WTC11 (cell line): ENCODE measurements around the gene LZTS2. TPM values are rescaled to one million over a fixed set of nuclear protein-coding genes. Genes with fewer than 3 reads are reported as not detected.

Experiments used
- ATAC-seq: fragments of 200-7000 bp; cut with Tn5 transposase; 2 replicates; pipeline ENCODE4 v1.10.0; 2021; ENCODE audit warnings: mild to moderate bottlenecking, moderate library complexity
- CTCF ChIA-PET: fragments of 300-600 bp; sonication (Branson Sonifier 250); formaldehyde crosslinking; loops from one replicate; lab custom pipeline; 2021; ENCODE audit warnings: antibody characterized with exemption; lab: Charles Lee
- POLR2A ChIA-PET: fragments of 350-600 bp; sonication (Branson Sonifier 250); formaldehyde crosslinking; loops from one replicate; lab custom pipeline; 2021; ENCODE audit warnings: antibody characterized with exemption; lab: Charles Lee
- DNase-seq: peaks from one replicate; pipeline ENCODE4 v3.0.0; 2021; ENCODE audit warnings: low spot score
- H3K27ac Mint-ChIP-seq: 2 replicates; pipeline ENCODE4 v1.8.0; 2021; ENCODE audit warnings: mixed read lengths
- H3K27me3 Mint-ChIP-seq: 2 replicates; pipeline ENCODE4 v1.8.0; 2021; ENCODE audit warnings: low read depth, mild to moderate bottlenecking, moderate library complexity, mixed read lengths
- H3K36me3 Mint-ChIP-seq: 2 replicates; pipeline ENCODE4 v1.8.0; 2021; ENCODE audit warnings: mixed read lengths
- H3K4me1 Mint-ChIP-seq: 2 replicates; pipeline ENCODE4 v1.8.0; 2022; ENCODE audit warnings: mixed read lengths
- H3K4me3 Mint-ChIP-seq: 2 replicates; pipeline ENCODE4 v1.8.0; 2021; ENCODE audit warnings: mild to moderate bottlenecking, moderate library complexity, mixed read lengths
- H3K9me3 Mint-ChIP-seq: 2 replicates; pipeline ENCODE4 v1.8.0; 2021; ENCODE audit warnings: mixed read lengths
- EMX1 ChIP-seq: fragments of 250-450 bp; sonication (Bioruptor Pico); IDR thresholded peaks from 2 replicates; pipeline ENCODE4 v1.8.0; 2021; ENCODE audit warnings: mild to moderate bottlenecking
- FOXJ3 ChIP-seq: sonication (generic); formaldehyde crosslinking; IDR thresholded peaks from 2 replicates; pipeline ENCODE4 v1.9.0; 2021; ENCODE audit warnings: missing genetic modification reagents, mild to moderate bottlenecking, borderline replicate concordance
- FOXK1 ChIP-seq: sonication (generic); formaldehyde crosslinking; IDR thresholded peaks from 2 replicates; pipeline ENCODE4 v1.8.0; 2022; ENCODE audit warnings: mild to moderate bottlenecking, moderate library complexity, missing genetic modification reagents
- GRHL2 ChIP-seq: fragments of 250-450 bp; sonication (Bioruptor Pico); IDR thresholded peaks from 2 replicates; pipeline ENCODE4 v1.8.0; 2022; ENCODE audit warnings: mild to moderate bottlenecking, moderate library complexity; ENCODE audit not compliant: insufficient replicate concordance, severe bottlenecking
- JAZF1 ChIP-seq: fragments of 250-450 bp; sonication (Bioruptor Pico); IDR thresholded peaks from 2 replicates; pipeline ENCODE4 v1.9.0; 2021; ENCODE audit warnings: moderate library complexity, mild to moderate bottlenecking, inconsistent platforms
- KAT7 ChIP-seq: sonication (generic); formaldehyde crosslinking; IDR thresholded peaks from 2 replicates; pipeline ENCODE4 v1.8.1; 2023; ENCODE audit warnings: missing genetic modification reagents, mild to moderate bottlenecking, borderline replicate concordance
- NFYB ChIP-seq: sonication (generic); formaldehyde crosslinking; conservative IDR thresholded peaks from 2 replicates; pipeline ENCODE4 v1.8.0; 2022; ENCODE audit warnings: low read depth, missing genetic modification reagents
- NR1H2 ChIP-seq: sonication (generic); formaldehyde crosslinking; IDR thresholded peaks from 2 replicates; pipeline ENCODE4 v1.9.0; 2021; ENCODE audit warnings: mild to moderate bottlenecking, moderate library complexity, missing genetic modification reagents
- NR2C2 ChIP-seq: sonication (generic); formaldehyde crosslinking; IDR thresholded peaks from 2 replicates; pipeline ENCODE4 v1.8.0; 2022; ENCODE audit warnings: mild to moderate bottlenecking, missing genetic modification reagents
- PRRX2 ChIP-seq: fragments of 250-450 bp; sonication (Bioruptor Pico); IDR thresholded peaks from 2 replicates; pipeline ENCODE4 v1.8.0; 2021; ENCODE audit warnings: mild to moderate bottlenecking
- SOX15 ChIP-seq: fragments of 250-450 bp; sonication (Bioruptor Pico); IDR thresholded peaks from 2 replicates; pipeline ENCODE4 v1.9.0; 2021; ENCODE audit warnings: mild to moderate bottlenecking
- STAT6 ChIP-seq: sonication (generic); formaldehyde crosslinking; conservative IDR thresholded peaks from 2 replicates; pipeline ENCODE4 v1.8.1; 2023; ENCODE audit warnings: mild to moderate bottlenecking, low read depth, missing genetic modification reagents, moderate library complexity
- TEAD1 ChIP-seq: sonication (generic); formaldehyde crosslinking; IDR thresholded peaks from 2 replicates; pipeline ENCODE4 v1.8.0; 2022; ENCODE audit warnings: mild to moderate bottlenecking, missing genetic modification reagents
- TEAD4 ChIP-seq: sonication (generic); formaldehyde crosslinking; IDR thresholded peaks from 2 replicates; pipeline ENCODE4 v1.8.0; 2022; ENCODE audit warnings: mild to moderate bottlenecking, missing genetic modification reagents
- ZNF138 ChIP-seq: sonication (generic); formaldehyde crosslinking; conservative IDR thresholded peaks from 2 replicates; pipeline ENCODE4 v1.8.1; 2022; ENCODE audit warnings: mild to moderate bottlenecking, moderate library complexity, missing genetic modification reagents
- total RNA-seq: library from RNA; stranded (reverse); gene quantifications from 3 replicates; pipeline ENCODE4 v1.2.3, GENCODE V29; 2021
- TF ChIP-seq, protein P1 (sequence below): sonication (generic); formaldehyde crosslinking; IDR thresholded peaks from 2 replicates; pipeline ENCODE4 v1.8.1; 2023; ENCODE audit warnings: mild to moderate bottlenecking, missing genetic modification reagents, borderline replicate concordance
- TF ChIP-seq, protein P2 (sequence below): sonication (generic); formaldehyde crosslinking; IDR thresholded peaks from 2 replicates; pipeline ENCODE4 v1.8.1; 2023; ENCODE audit warnings: mild to moderate bottlenecking, moderate library complexity, missing genetic modification reagents
- TF ChIP-seq, protein P3 (sequence below): sonication (generic); formaldehyde crosslinking; IDR thresholded peaks from 2 replicates; pipeline ENCODE4 v1.8.1; 2022; ENCODE audit warnings: mild to moderate bottlenecking, missing genetic modification reagents, moderate library complexity, borderline replicate concordance

Gene LZTS2
- total RNA-seq, 1 experiment from 2014 or later, result 84.6 TPM

- ChIA-PET CTCF (interaction anchor here (1.1 to 5.6 kb wide), 4 partner anchors 27 to 47 kb away, joined by 3 to 41 read pairs (median 6); no protein-coding TSS in a partner anchor), POLR2A (no interaction called here)
- H3K27ac Mint-ChIP-seq, result no peak overlapping the region
Observed at GRCh38 chr10:100966887-100967286, 32.7 kb upstream of the LZTS2 start.

GRCh38 chr10:100967332-100967731 is 32.3 kb upstream of the LZTS2 start:
- Mint-ChIP-seq H3K27ac (no peak overlapping the region), H3K36me3 (no peaks in the 10 kb centered on the region), H3K4me3 (no peak overlapping the region), H3K4me1 (peaks cover 26% of the 10 kb centered on the region), H3K27me3 (no peaks in the 10 kb centered on the region)
- no peak for DNase-seq
- ChIA-PET CTCF (interaction anchor here (1.1 to 5.6 kb wide), 6 partner anchors 26 to 51 kb away, joined by 3 to 41 read pairs (median 12); no protein-coding TSS in a partner anchor), POLR2A (no interaction called here)
- ATAC-seq, result no peak
- TF ChIP-seq FOXK1 (no peak), NFYB (CRISPR knock-in tag) (no peak)
- TF ChIP-seq, protein P1, sequence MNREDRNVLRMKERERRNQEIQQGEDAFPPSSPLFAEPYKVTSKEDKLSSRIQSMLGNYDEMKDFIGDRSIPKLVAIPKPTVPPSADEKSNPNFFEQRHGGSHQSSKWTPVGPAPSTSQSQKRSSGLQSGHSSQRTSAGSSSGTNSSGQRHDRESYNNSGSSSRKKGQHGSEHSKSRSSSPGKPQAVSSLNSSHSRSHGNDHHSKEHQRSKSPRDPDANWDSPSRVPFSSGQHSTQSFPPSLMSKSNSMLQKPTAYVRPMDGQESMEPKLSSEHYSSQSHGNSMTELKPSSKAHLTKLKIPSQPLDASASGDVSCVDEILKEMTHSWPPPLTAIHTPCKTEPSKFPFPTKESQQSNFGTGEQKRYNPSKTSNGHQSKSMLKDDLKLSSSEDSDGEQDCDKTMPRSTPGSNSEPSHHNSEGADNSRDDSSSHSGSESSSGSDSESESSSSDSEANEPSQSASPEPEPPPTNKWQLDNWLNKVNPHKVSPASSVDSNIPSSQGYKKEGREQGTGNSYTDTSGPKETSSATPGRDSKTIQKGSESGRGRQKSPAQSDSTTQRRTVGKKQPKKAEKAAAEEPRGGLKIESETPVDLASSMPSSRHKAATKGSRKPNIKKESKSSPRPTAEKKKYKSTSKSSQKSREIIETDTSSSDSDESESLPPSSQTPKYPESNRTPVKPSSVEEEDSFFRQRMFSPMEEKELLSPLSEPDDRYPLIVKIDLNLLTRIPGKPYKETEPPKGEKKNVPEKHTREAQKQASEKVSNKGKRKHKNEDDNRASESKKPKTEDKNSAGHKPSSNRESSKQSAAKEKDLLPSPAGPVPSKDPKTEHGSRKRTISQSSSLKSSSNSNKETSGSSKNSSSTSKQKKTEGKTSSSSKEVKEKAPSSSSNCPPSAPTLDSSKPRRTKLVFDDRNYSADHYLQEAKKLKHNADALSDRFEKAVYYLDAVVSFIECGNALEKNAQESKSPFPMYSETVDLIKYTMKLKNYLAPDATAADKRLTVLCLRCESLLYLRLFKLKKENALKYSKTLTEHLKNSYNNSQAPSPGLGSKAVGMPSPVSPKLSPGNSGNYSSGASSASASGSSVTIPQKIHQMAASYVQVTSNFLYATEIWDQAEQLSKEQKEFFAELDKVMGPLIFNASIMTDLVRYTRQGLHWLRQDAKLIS (CRISPR knock-in tag), result no peak
- TF ChIP-seq, all 79 proteins: peak for 0
- H3K9me3 Mint-ChIP-seq, result no peaks in the 10 kb centered on the region

More at GRCh38 chr10:100966887-100967286, 32.7 kb upstream of the LZTS2 start:
- ATAC-seq, result no peak
- no peaks in the 10 kb centered on the region for H3K9me3 Mint-ChIP-seq
- TF ChIP-seq, protein P2, sequence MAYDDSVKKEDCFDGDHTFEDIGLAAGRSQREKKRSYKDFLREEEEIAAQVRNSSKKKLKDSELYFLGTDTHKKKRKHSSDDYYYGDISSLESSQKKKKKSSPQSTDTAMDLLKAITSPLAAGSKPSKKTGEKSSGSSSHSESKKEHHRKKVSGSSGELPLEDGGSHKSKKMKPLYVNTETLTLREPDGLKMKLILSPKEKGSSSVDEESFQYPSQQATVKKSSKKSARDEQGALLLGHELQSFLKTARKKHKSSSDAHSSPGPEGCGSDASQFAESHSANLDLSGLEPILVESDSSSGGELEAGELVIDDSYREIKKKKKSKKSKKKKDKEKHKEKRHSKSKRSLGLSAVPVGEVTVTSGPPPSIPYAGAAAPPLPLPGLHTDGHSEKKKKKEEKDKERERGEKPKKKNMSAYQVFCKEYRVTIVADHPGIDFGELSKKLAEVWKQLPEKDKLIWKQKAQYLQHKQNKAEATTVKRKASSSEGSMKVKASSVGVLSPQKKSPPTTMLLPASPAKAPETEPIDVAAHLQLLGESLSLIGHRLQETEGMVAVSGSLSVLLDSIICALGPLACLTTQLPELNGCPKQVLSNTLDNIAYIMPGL (CRISPR knock-in tag), result no peak
- no peak for TF ChIP-seq SOX15 (CRISPR knock-in tag)
- TF ChIP-seq TEAD4 (CRISPR knock-in tag), result no peak
- no peak for TF ChIP-seq NR1H2
- TF ChIP-seq EMX1 (CRISPR knock-in tag), result no peak
- no peak for TF ChIP-seq NR2C2 (CRISPR knock-in tag)
- TF ChIP-seq JAZF1, result no peak
- TF ChIP-seq KAT7 (CRISPR knock-in tag), result no peak
- TF ChIP-seq TEAD1 (CRISPR knock-in tag), result no peak
- TF ChIP-seq PRRX2 (CRISPR knock-in tag), result no peak
- no peak for TF ChIP-seq ZNF138 (CRISPR knock-in tag)
- TF ChIP-seq, protein P3, sequence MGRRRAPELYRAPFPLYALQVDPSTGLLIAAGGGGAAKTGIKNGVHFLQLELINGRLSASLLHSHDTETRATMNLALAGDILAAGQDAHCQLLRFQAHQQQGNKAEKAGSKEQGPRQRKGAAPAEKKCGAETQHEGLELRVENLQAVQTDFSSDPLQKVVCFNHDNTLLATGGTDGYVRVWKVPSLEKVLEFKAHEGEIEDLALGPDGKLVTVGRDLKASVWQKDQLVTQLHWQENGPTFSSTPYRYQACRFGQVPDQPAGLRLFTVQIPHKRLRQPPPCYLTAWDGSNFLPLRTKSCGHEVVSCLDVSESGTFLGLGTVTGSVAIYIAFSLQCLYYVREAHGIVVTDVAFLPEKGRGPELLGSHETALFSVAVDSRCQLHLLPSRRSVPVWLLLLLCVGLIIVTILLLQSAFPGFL (CRISPR knock-in tag), result no peak
- TF ChIP-seq FOXJ3 (CRISPR knock-in tag), result no peak
- TF ChIP-seq GRHL2 (CRISPR knock-in tag), result no peak
- TF ChIP-seq STAT6 (CRISPR knock-in tag), result no peak
- H3K4me1 Mint-ChIP-seq, result peaks cover 22% of the 10 kb centered on the region
- no peaks in the 10 kb centered on the region for H3K36me3 Mint-ChIP-seq
- no peak overlapping the region for H3K4me3 Mint-ChIP-seq
- DNase-seq, result no peak
- no peaks in the 10 kb centered on the region for H3K27me3 Mint-ChIP-seq
